GM19035 (cell line): ENCODE results near the gene NAV2.

Source experiments
- ATAC-seq: cut with Tn5 transposase; IDR thresholded peaks from one replicate; pipeline ENCODE4 v1.9.1; 2021; ENCODE audit not compliant: unreplicated experiment

The NAV2 gene

DNA sequence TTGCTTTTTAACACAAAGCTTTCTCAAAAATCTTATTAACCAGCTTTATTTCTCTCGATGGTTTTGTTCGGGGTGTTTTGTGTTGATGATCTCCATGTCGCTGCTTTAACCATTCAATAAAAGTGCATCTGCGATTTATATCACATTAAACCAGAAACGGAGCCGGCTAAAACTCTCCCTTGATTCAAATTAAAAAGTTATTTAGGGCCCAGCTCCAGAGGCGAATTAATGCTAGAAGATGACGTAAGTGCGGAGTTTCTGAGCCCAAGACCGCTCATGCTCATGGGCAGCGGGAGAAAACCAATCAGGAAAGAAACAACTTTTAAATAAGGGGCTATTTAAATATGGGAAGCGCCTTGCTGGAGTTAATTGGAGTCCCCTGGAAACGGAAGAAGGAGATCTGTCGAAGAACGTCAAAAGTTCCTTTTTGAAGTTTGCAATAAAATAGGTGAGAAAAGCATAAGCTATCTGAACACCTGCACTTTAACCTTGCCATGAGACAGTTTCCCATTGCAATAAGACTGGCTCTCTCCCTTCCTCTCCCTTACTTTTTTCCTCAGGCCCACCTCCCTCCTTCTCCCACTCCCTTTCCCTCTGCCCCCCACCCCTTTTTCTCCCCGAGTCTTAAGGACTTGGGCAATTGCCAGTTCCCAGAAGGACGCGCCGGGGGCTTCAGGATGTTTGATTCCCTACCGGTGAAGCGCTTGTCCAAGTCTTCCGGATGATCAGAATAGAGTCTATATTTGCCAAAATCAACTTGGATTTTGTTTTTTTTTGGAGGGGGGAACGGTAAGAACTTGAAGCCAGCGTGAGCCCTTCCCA is 449.5 kb downstream of the NAV2 start:
- no peak for ATAC-seq

DNA sequence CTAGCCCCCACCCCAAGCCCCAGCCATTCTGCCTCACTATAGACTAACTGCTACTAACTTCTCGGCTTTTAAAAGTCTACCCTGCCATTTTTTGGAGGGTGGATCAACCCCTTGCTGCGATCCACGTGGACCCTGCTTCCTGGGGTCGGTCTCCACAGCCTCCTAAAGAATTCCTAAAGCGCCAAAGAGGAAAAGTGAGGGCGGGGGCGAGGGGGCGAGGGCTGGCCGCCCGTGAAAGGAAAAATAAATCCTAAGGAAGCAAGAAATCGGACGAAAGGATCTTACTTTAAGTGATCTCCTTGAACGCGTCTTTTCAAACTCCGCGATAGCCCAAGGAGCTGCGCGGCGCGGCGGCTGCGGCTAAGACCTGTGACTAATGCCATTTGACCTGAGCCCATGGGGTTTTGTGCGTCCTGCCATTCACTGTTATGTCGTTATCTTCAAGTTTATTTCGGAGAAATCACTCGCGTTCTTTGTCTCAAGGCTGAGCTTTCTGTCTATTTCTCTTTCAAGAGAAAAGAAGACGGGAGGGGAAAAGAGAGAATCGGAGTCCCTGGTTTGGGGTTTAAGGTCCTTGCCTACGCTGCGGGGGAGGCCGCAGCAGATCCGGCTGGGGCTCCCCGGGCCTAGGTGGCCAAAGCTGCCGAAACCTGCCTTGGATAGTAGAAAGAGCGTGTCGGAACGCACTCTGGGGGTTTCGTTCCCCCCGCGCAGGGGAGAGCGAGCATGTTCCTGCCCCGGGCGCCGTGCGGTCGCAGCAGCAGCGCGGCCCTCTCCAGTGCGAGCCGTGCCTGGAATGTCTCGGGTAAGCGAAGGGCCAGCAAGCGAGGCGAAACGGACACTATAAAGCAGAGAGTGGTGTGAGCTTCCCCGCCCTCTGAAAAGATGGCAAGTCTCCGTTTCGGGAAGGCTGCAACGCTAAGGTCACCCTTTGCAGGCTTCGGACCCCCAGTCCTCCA is 450.5 kb downstream of the NAV2 start:
- ATAC-seq = no peak

DNA sequence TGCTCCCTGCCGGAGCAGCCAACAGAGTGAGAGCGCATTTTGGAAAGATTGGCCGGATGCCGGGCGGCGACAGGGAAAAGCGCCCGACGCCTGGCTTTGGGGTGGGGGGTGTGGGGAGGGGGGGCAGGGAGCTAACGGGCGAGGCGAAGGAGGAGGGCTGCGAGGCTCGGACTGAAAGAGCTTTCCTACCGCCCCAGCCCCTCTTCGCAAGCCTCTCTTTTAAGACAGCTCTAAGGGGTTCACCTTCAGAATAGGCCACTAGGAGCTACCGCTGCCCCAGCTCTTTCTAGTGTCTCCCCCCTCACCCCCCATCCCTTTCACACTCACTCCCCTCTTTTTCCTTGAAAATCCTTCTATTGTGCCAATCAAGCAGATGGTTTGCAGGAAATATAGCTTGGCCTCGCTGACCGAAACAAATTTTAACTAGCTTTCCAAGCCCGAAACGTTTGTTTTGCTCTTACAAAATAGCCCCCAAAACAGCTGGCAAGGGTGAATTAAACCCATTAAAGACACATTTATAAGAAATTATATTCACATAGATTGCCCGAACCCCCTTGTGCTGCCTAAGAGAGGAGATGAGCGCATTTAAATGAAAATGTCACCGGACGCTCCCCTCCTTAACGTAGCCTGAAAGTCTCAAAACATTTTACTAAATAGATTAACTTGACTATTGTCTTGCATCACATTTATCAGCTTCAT is 451.3 kb downstream of the NAV2 start:
- no peak for ATAC-seq
